Measurements from ENCODE around the gene TNFSF13. TPM values are rescaled to one million over a fixed set of nuclear protein-coding genes. Genes with fewer than 3 reads are reported as not detected.

Gene TNFSF13
- total and polyA plus RNA-seq, 2 of the 8 experiments (the other 6 are each of a cell fraction or from before 2014, with no cell fraction given) = 2.1 to 2.6 TPM

- 0 out of 2 replicates have a peak within 1 kb of the TSS, but pooled peaks have one; percentile 27 for H2BK12ac ChIP-seq (ENCODE audit: low read depth, low read length)
- no peak within 1 kb of the TSS for H2AFZ ChIP-seq (ENCODE audit: low read length)
- peaks cover 9% of the 10 kb centered on the region for H3K79me1 ChIP-seq (ENCODE audit: low read depth, low read length)
- no peak for FAIRE-seq
- no peak within 1 kb of the TSS for H3K23ac ChIP-seq (ENCODE audit: insufficient read length)
- POLR2A ChIA-PET (ENCODE audit: partially characterized antibody) = interaction anchor here (0.6 to 37.5 kb wide), 18 partner anchors 16 to 302 kb away, joined by 3 to 1144 read pairs (median 4); partner anchors contain the start of genes CD68, EFNB3, GPS2 and MPDU1
- DNase-seq (ENCODE audit: low read depth in 1 of 2, low spot score in 2 of 2) = peak in 1 of 2 experiments; percentile 95
- peak within 1 kb of the TSS; percentile 49 to 96 for H3K4me2 ChIP-seq (ENCODE audit: insufficient read depth in 1 of 2, low read depth in 2 of 2, low read length in 2 of 2)
- H4K5ac ChIP-seq (ENCODE audit: insufficient read length, low read depth, low read length) = peak within 1 kb of the TSS; percentile 61
- H3K36me3 ChIP-seq (ENCODE audit: control insufficient read depth in 2 of 4, insufficient read depth in 4 of 4, low read length in 3 of 4) = peaks cover 22 to 33% (median 24%) of the 10 kb centered on the region in 4 experiments
- H2AK5ac ChIP-seq (ENCODE audit: low read depth, low read length) = no peak within 1 kb of the TSS
- no peaks in the 10 kb centered on the region for H3K27me3 ChIP-seq (replicated peaks in 1 of 4; ENCODE audit: control insufficient read depth in 3 of 4, extremely low read depth in 1 of 4, insufficient read depth in 3 of 4, low read length in 3 of 4)
- peak within 1 kb of the TSS; percentile 36 for H3K4ac ChIP-seq (replicated peaks; ENCODE audit: insufficient read length, low read depth, low read length)
- no peak within 1 kb of the TSS for H2BK120ac ChIP-seq (replicated peaks; ENCODE audit: low read depth, low read length)
- peak within 1 kb of the TSS; percentile 92; the same call in 1 of the 2 replicates for H4K8ac ChIP-seq (ENCODE audit: extremely low read depth, insufficient read depth, low read length)
- peaks cover 0 to 1% of the 10 kb centered on the region in 2 experiments for H4K20me1 ChIP-seq (replicated peaks in 1 of 2; ENCODE audit: control insufficient read depth in 1 of 2, insufficient read depth in 2 of 2, low read length in 2 of 2)
- CTCF ChIA-PET (ENCODE audit: partially characterized antibody) = interaction anchor here (0.7 to 12.7 kb wide), 41 partner anchors 9 to 516 kb away, joined by 3 to 251 read pairs (median 8); partner anchors contain the start of genes CHRNB1, MPDU1, NEURL4 and SAT2
- H3K14ac ChIP-seq (ENCODE audit: insufficient read length) = no peak within 1 kb of the TSS
- H2BK20ac ChIP-seq (ENCODE audit: low read length) = no peak within 1 kb of the TSS
- H3K4me3 ChIP-seq (ENCODE audit: extremely low read depth in 1 of 4, insufficient read depth in 2 of 4, low read depth in 3 of 4, low read length in 4 of 4) = peak within 1 kb of the TSS; percentile 69 to 96 (median 78)
- peak within 1 kb of the TSS; percentile 21; the same call in 1 of the 2 replicates for H3K18ac ChIP-seq (ENCODE audit: extremely low read depth, low read length)
- H2BK5ac ChIP-seq (ENCODE audit: low read depth, low read length) = peak within 1 kb of the TSS; percentile 2; the same call in 1 of the 2 replicates
- H3K79me2 ChIP-seq (ENCODE audit: control insufficient read depth in 1 of 2, insufficient read depth in 2 of 2, low read length in 2 of 2) = peaks cover 4 to 26% of the 10 kb centered on the region in 2 experiments; a peak in 3 of 4 replicates
- no peak within 1 kb of the TSS for H2BK15ac ChIP-seq (ENCODE audit: low read length)
- peak within 1 kb of the TSS; percentile 79; the same call in 1 of the 2 replicates for H3K27ac ChIP-seq (ENCODE audit: low read depth, low read length)
- 1% methylated on average over 14 of the region's 82 CpGs; no CpG with 5 or more reads in 1 of the 2 experiments for WGBS, 2 experiments (ENCODE audit: extremely low coverage in 1 of 2, insufficient coverage in 1 of 2, insufficient read length in 1 of 2, insufficient replicate concordance in 2 of 2, low coverage in 1 of 2, low lambda C conversion rate in 2 of 2, missing lambda C conversion rate in 1 of 2)
- H4K91ac ChIP-seq (replicated peaks; ENCODE audit: insufficient read length, low read length) = peak within 1 kb of the TSS; percentile 61
- peaks cover 11 to 40% (median 24%) of the 10 kb centered on the region in 4 experiments for H3K4me1 ChIP-seq (replicated peaks in 1 of 4; ENCODE audit: control insufficient read depth in 3 of 4, insufficient read depth in 4 of 4, low read length in 3 of 4)
- peak within 1 kb of the TSS; percentile 62 for H3K56ac ChIP-seq (replicated peaks; ENCODE audit: insufficient read length, low read depth, low read length)
- H3K9me3 ChIP-seq (ENCODE audit: insufficient read depth in 2 of 2, low read depth in 1 of 2, low read length in 1 of 2) = no peaks in the 10 kb centered on the region
- peak within 1 kb of the TSS; percentile 66 to 82 (median 74) for H3K9ac ChIP-seq (replicated peaks in 1 of 4; ENCODE audit: extremely low read depth in 1 of 4, low read depth in 3 of 4, low read length in 3 of 4)
- H3K23me2 ChIP-seq (ENCODE audit: low read depth, low read length) = peaks cover 6% of the 10 kb centered on the region; the same call in 1 of the 2 replicates
- TF ChIP-seq RNF2 (IDR thresholded peaks at IDR 0.05; ENCODE audit: borderline replicate concordance, low read depth, low read length, missing control alignments, poor library complexity, severe bottlenecking) (no peak), TCF12 (IDR thresholded peaks at IDR 0.05; ENCODE audit: low read depth, low read length) (no peak), USF2 (IDR thresholded peaks at IDR 0.05; ENCODE audit: low read length) (no peak), TBP (IDR thresholded peaks at IDR 0.05; ENCODE audit: low read depth, low read length) (peak; percentile 45; the same call in 1 of the 2 replicates), TAF1 (IDR thresholded peaks at IDR 0.05; ENCODE audit: low read depth, low read length) (peak; percentile 55; the same call in 1 of the 2 replicates), HDAC2 (IDR thresholded peaks at IDR 0.05; ENCODE audit: borderline replicate concordance in 1 of 2, low read depth in 2 of 2, low read length in 2 of 2) (peak in 1 of 2 experiments; percentile 65; a peak in 1 of 4 replicates), SIN3A (conservative IDR thresholded peaks at IDR 0.05 in 1 of 2, IDR thresholded peaks at IDR 0.05 in 1 of 2; ENCODE audit: low read depth in 1 of 2, low read length in 2 of 2) (peak in 1 of 2 experiments; percentile 40; a peak in 1 of 4 replicates), CHD1 (IDR thresholded peaks at IDR 0.05; ENCODE audit: low read depth, low read length) (no peak), SIX5 (IDR thresholded peaks at IDR 0.05; ENCODE audit: low read depth, low read length) (no peak)
These were observed 3.1 kb downstream of the TNFSF13 start, which contains the start of gene SENP3 for GRCh38 chr17:7561589-7562207. TSS of gene SENP3 (plus strand) at chr17:7561919. CDS start at chr17:7563077, 1,158 bp downstream.

Measured in H1 (cell line).